A172 (cell line): ENCODE data around the gene KIAA1671. TPM values are rescaled to one million over a fixed set of nuclear protein-coding genes. Genes with fewer than 3 reads are reported as not detected.

Experiments
- DNase-seq: peaks from one replicate; pipeline ENCODE4 v3.0.0-alpha.2; 2015; ENCODE audit warnings: low spot score
- total RNA-seq: library from RNA; depleted of rRNA; stranded (reverse); fragments of >200 nt; shearing (Covaris generic); gene quantifications from 2 replicates; pipeline ENCODE4 v1.2.3, GENCODE V29; 2014

KIAA1671 gene
- total RNA-seq, 1 experiment from 2014 or later, result 6.1 TPM

DNA sequence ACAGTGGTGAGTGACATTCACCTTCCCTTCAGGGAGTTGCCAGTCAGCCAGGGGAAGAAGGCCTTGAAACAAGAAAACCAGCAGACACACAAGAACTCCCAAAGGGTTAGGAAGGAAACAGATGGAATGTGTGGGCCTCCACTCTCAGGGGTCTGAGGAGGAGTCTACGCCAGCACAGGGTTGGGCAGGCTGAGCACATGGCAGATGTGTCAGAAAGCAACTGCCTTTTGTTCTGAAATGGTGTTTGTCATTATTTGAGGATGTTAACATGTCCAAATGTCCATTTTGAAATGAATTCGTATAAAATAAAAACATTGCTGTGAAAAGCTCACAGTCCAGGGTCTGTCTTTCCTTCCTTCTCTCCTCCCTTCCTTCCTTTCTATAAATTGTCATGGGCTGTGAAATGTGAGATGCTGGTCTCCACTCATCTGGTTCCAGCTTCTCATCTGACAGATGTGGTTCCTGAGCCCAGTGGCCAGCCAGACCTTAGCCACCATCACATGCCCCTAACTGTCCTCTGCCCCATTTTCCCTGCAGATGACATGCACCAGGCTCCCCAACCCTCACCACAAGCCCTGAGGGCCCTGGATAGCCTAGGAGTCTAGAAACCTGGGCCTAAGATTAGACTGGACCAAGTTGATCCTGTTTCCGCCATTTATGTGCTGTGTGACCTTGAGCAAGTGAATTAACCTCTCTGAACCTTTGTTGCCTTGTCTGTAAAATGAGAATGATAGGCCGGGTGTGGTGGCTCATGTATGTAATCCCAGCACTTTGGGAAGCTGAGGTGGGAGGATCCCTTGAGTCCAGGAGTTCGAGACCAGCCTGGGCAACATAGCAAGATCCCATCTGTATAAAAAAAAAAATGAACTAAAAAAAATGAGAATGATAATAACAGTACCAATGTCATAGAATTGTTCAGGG, 190.9 kb downstream of the KIAA1671 start:
- DNase-seq, result no peak

DNA sequence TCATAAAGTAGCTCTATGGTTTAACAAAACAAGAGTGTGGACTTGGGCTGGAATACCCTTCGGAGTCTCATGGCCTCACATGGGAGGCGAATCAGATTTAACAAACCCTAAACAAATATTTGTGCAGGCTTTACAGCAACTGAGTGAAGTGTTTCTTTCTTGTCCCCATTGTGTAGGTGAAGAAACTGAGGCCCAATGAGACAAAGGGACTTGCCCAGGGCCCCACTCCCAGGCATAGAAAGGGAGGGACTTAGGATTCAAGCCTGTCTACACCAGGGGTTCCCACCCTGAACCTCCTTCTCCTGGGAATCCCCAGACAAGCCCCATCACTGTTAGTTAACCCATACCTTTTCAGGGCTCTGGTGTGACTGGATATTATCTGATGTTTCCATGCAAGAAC, 192.0 kb downstream of the KIAA1671 start:
- no peak for DNase-seq

DNA sequence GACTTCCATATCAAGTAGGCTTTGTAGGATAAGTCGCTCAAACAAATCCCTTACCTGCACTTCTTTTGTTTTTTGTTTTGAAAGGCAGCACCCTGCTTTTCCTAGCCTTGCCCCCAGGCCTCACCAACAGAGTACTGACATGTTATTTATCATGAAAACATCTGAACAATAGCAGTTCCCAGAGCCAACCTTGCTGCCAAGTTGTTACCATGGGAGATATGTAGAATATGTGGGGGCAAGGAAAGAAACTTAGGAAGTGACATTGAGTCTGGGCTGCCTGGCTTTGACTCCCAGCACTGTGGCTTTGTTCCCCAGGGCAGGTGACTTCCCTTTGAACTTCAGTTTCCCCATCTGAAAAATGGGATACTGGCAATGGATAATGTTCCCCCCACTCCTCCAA, 193.8 kb downstream of the KIAA1671 start:
- no peak for DNase-seq

DNA sequence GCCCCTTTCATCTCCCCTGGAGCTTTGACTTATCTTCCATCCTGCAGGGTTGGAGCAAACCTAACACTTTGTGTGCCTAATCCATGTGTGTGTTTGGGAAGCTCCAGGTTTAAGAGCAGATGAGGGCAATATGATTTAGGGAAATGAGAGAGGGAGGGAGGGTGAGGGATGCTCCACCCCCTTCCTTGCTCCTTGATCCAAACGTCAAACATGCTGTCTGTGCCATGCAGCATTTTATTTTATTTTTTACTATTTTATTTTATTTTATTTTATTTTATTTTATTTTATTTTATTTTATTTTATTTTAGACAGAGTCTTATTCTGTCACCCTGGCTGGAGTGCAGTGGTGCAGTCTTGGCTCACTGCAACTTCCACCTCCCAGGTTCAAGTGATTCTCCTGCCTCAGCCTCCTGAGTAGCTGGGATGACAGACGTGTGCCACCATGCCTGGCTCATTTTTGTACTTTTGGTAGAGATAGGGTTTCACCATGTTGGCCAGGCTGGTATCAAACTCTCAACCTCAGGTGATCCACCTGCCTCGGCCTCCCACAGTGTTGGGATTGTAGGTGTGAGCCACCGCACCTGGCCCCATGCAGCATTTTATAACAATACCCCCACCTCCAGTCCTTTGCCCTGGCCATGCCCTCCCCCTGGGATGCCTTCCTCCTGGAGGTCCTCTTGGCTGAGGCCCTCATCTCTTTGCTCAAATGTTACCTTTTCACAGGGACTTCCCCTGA, 194.6 kb downstream of the KIAA1671 start:
- DNase-seq, result no peak

DNA sequence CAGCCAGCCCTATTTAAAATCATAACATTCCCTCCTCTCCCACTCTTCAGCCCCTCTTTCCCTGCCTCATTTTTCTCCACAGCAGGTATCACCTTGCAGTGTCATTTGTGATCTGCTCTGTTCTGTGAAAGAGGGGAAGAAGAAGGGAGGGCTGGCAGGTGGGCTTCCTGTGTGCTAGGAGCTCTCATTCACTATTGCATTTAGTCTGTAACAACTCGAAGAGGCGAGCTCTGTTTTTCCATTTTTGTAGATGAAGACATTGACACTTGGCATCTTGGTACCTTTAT, 195.1 kb downstream of the KIAA1671 start:
- no peak for DNase-seq

DNA sequence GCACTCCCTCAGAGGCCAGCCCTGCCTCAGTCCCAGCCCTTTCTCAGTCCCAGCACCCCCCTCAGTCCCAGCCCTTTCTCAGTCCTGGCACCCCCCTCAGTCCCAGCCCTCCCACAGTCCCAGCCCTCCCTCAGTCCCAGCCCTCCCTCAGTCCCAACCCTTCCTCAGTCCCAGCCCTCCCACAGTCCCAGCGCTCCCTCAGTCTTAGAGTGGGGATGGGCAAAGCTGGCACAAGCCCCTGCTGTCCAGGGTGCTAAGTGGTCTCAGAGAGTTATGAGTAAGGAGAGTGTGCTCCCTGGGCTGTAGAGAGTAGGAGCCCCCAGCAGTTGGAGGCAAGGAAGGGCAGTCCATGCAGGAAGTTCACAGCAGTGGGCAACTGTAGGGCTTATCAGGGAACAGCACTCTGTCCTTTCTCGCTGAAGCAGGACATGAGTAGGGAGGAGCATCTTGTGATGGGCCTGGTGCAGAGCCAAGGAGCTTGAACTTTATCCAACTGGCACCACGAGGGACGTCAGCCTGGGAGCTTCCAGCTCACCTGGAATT, 195.7 kb downstream of the KIAA1671 start:
- DNase-seq, result no peak

DNA sequence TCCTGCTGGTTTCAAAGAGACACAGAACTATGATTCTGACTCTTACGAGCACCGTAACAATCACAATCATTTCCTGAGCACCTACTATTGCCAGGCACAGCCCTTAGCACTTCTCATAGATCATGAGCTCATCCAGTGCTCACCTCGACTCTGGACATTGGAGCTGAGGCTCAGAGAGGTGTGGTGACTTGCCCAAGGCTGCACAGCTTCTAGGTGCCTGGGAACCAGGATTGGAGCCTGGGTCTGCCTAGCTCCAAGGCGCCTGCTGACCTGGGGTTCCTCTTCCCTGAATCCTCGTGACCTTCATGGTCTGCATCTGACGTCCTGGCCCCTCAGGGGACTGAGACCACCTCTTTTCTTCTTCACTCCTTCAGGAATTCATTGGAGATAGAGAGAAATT, 196.5 kb downstream of the KIAA1671 start:
- no peak for DNase-seq

DNA sequence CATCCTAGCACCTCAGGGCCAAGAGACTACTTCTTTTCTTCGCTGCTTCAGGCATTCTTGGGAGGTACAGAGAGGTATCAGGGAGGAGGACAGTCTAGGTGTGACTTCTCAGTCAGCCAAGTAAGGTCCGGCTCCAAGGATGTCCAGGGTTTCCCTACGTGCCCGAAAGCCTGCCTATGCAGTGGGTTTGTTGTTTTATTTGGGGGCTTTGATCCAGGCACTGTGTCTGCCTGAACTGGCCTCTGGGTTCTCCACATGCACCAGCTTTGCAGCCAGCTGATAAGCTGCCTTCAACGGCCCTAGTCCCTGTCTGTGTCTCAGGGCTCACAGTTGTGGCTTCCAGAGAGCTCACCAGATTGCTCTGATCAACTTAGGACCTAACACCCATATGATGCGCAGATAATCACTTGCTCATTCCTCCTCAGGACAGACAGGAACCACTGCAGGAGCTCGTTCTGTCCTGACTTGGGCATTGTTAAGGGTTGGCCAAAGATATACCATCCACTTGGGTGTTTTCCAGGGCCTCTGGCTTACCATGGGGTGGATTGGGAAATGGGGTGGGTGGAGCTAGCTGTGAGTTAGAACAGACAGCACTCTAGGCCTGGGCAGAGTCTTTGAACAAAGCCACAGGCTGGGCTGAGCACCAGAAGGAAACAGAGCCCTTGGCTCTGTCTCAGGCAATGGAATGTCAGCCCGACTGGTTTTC, 201.6 kb downstream of the KIAA1671 start:
- peak; percentile 41 for DNase-seq

DNA sequence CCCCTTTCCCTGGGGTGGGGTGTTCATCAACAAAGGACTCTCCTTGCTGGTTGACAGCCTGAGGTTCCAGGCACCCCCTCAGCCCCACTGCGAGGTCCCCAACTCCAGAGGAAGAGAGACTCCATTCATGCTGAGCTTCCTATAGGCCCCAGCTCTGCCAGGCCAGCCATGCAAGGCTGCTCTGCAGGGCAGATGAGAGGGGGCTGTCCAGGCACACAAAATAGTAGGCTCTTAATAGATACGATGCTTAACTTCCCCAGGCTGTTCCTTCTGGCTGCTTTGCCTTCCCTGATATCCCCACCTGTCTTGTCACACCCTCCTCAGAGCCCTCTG, 202.1 kb downstream of the KIAA1671 start:
- DNase-seq, result no peak

DNA sequence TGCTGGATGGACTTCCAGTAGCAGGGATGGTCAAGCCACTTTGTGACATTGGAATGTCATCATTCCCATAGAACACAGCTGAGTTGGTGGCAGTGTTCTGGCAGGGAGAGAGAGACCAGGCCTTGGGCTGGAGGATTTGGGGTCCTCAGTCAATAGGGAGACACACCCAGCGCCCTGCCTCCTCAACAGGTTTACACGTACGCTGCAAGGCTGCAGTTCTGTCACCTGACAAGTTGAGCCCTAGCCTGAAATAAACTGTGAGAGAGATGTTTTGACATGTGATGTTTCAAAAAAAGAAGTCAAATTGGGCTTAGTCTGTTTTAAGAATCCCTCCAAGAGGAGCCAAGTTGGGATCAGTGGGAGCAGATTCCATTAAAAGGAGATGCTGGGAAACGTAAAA, 204.2 kb downstream of the KIAA1671 start:
- DNase-seq, result no peak

DNA sequence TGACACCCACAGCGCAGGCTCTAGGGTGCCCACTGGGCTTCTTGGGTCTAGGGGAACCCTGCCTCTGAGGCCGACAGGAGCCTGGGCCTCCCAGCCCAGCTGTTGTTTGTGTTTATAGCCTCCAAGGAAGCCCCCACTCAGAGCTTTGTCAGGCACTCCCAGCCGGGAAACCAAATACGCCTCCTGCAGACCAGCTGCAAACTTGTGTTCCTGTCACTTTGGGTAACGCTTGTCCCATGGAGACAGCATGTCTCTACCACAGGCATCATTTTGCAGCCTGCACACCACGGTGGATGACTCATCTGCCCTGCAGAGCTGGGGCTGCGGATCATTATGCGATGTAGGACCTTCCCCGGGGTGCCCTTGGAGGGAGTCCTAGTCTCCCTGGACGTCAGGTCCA, 206.5 kb downstream of the KIAA1671 start:
- DNase-seq, result peak; percentile 43

DNA sequence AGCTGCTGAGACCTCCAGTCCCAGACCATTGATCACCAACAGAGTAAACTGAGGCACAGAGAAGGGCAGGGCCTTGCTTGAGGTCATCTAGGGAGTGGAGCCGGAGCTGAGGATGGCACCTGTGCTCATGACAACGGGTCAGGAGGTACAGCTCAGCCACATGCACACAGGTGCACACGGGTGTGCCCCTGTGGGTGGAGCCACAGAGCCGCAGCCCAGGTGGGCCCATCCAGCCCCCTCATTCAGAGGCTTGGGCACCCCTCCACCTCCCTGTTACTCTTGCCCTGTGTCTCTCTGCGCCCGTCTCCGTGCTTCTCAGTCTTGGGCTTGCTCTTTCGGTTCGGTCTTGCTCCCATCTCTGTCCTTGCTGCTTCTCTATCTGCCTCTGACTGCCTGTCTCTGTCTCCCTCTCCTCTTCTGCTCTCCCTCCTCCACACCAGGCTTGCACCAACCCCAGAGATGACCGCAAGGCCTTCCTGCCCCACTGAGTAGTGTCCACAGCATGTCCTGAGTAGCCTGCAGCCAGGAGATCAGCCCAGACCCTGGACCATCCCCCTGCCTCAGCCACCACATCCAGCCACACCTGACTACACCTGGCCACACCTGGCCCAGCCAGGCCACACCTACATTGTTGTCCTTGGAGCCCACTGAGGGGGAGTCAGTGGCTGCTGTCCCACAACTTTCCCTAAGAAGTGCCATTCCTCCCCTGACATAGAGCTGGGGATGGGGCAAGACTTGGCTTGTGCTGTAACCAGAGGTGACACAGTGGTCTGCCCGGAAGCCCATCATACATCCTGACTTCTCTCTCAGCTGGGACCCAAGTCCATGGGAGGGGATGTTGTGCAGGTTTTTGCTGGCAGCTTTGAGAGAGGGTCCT, 207.8 kb downstream of the KIAA1671 start:
- DNase-seq, result no peak

DNA sequence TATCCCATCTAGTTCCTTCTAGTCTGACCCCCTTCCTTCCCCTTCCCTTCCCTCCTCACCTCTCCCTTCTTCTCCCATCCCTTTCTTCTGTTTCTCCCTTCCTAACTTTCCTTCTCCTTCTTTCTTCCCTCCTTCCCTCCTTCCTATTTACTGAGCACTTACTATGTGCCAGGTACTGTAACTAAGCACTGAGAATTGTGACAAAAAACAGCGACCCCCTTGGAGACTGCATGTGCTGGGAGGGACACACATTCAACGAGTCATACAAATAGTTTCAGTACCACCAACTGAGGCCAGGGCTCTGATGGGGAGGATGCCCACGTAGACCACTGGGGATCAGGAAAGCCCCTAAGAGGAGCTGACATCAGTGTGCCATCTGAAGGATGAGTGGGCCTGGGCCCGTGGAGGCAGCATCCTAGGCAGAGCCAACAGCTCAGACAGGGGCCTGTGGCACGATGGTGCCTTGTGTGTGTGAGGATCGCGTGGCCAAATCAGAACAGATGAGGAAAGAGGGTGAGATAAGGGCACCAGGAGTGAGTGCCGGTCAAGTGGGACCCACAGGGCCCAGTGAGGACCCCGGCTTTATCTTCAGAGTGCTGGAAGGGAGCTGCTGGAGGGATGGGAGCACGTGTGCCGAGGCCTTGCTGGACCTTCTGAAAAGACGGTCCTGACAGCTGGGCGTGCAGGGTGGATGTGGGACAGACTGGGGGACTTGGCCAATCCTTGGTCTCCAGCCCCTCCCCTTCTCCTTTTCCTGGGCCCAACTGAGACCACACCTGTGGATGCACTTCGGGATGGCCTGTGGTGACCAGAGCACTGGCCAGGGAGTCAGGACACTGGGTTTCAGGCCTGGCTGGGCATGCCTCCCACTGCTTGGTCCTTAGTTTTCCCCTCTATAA, 208.8 kb downstream of the KIAA1671 start:
- no peak for DNase-seq

DNA sequence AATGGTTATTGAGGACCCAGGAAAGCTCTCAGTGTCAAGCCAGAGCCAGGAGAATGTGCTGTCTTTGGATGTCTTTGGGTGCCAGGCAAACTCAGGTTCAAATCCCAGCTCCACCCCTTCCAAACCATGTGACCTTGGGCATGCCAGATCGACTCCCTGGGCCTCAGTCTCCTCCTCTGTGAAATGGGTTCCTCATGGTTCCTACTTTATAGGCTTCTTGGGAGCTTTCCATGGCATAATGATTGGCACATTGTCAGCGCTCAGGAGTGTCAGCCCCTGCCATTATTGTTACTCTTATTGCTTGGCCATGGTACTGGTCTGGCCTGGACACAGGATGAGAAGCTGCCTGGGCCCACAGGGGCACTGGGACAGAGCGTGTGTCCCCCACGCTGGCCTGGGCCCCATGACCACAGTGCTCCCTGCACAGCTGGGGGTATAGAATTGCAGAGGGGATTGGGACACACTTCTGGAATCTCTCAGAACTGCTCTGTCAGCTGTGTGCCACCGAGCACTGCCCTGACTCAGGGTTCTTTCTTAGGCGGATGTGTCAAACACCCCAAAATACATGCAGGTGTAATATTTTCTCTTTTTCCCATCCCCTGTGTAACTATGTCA, 209.5 kb downstream of the KIAA1671 start:
- DNase-seq, result no peak

DNA sequence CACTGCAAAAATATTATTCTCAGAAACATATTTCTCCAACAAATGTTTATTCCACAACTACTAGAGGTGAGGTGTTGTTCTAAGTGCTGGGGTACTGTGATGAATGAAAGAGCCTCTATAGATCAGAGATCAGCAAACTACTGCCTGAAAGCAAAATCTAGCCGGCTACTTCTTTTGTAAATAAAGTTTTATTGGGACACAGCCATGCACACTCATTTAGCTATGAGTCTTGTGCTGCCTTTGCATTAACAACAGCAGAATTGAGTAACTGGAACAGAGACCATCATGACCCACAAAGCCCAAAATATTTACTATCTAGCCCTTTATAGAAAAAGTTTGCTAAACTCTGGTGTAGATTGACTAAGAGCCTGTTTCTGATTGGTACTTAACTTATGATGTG, 210.0 kb downstream of the KIAA1671 start:
- DNase-seq, result no peak

DNA sequence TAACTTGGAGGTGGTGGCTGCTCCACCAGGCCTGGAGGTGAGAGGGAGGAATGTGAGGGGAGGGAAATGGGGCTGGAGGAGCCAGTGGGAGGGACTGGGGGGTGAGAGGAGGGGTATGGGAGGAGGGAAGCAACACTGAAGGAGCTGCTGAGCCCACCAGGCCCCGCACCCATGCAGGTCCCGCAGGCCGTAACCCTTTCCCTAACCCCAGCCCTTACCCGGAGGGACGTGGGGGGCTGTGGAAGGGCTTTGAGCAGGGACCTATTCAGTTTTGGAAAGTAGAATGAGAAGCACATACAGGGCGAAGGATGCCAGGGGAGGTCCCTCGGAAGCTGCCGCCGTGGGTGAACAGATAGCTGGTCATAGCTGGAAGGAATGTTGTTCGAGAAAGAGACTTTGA, 213.3 kb downstream of the KIAA1671 start:
- DNase-seq, result no peak

DNA sequence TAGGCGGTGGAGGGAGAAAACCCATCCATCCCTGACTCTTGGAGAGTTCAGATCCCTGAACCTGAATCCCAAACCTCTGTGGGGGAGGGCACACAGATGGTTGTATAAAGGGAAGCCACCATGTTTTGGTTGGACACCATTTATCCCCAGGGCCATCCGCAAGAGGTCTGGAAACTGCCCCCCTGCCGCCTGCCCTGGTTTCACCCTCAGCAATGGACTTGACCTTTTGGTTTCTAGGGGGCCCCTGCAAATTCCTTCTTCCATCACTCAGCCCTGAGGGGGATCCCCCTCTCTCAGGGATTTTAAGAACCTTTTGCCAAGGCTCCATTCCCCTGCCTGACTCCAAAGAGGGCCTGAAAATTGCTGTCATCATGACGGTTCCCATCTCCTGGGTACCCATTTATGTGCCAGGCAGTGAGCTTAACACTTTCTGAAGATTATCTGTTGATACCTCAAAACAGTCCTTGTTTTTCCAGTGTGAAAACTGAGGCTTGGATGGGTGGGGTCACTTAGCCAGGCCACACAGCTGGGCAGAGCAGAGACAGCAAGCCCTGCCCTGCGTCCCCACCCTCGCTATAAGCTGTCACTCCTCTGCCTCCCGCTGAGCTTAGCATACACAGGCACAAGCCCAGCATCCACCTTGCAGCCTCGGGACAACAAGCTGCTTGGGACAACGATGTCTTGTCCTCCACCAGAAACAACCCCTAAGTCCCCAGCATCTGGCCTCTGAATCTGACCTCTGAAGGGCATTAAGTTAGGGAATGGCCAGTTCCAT, 213.9 kb downstream of the KIAA1671 start:
- no peak for DNase-seq

DNA sequence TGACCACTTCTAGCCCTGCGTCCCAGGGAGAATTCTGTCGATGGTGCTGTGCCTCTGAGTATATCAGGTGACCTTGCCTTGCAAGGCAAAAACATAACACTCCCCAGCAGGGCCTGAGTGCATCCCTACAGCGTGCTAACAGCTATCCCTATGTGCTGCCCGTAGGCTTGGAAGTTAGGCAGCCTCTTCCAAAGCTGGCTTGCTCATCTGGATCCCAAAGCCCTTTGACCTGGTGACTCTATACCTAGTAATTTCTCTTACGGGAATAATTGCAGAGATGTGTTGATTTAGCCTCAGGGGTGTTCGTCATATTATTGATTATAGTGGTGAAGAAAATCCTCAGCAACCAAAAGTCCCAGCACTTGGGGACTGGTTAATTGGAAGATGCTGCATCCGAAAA, 214.6 kb downstream of the KIAA1671 start:
- no peak for DNase-seq
